GM12874 (cell line): ENCODE measurements around the gene HSFY2.
"Not testable (repeated sequence)": the region's sequence is repeated elsewhere in the genome, so short reads cannot be mapped to it uniquely, and the experiment has no call there.

ENCODE experiments used
- TF ChIP-seq, protein P1 (sequence below): IDR thresholded peaks from 2 replicates; pipeline ENCODE4 v1.5.1; 2011; ENCODE audit warnings: low read depth, mild to moderate bottlenecking, control low read depth, low read length, moderate library complexity; ENCODE audit not compliant: insufficient read depth

The HSFY2 gene, protein sequence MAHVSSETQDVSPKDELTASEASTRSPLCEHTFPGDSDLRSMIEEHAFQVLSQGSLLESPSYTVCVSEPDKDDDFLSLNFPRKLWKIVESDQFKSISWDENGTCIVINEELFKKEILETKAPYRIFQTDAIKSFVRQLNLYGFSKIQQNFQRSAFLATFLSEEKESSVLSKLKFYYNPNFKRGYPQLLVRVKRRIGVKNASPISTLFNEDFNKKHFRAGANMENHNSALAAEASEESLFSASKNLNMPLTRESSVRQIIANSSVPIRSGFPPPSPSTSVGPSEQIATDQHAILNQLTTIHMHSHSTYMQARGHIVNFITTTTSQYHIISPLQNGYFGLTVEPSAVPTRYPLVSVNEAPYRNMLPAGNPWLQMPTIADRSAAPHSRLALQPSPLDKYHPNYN

GRCh38 chrY:18773635-18774034 lies at the start of gene HSFY2:
TSS of gene HSFY2 (minus strand) at chrY:18773735. CDS start at chrY:18773618, 117 bp downstream.
- TF ChIP-seq, protein P1, sequence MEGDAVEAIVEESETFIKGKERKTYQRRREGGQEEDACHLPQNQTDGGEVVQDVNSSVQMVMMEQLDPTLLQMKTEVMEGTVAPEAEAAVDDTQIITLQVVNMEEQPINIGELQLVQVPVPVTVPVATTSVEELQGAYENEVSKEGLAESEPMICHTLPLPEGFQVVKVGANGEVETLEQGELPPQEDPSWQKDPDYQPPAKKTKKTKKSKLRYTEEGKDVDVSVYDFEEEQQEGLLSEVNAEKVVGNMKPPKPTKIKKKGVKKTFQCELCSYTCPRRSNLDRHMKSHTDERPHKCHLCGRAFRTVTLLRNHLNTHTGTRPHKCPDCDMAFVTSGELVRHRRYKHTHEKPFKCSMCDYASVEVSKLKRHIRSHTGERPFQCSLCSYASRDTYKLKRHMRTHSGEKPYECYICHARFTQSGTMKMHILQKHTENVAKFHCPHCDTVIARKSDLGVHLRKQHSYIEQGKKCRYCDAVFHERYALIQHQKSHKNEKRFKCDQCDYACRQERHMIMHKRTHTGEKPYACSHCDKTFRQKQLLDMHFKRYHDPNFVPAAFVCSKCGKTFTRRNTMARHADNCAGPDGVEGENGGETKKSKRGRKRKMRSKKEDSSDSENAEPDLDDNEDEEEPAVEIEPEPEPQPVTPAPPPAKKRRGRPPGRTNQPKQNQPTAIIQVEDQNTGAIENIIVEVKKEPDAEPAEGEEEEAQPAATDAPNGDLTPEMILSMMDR = not testable (repeated sequence)
